GM12878 (cell line): ENCODE data around the gene TPO. TPM values are rescaled to one million over a fixed set of nuclear protein-coding genes. Genes with fewer than 3 reads are reported as not detected.

Experiments used
- ATAC-seq: fragments of 200-7000 bp; cut with Tn5 transposase; 3 replicates; pipeline ENCODE4 v1.9.1; 2020; ENCODE audit warnings: mild to moderate bottlenecking, moderate library complexity
- BruUV-seq: library from RNA; stranded (reverse); fragments of 400-500 nt; replicated peaks from 2 replicates; lab custom pipeline; 2021; lab: Mats Ljungman, UMichigan
- CTCF ChIA-PET: fragments of 300-600 bp; sonication (Branson Sonifier 250); formaldehyde crosslinking; extraction: SDS; loops from one replicate; lab custom pipeline; 2021; ENCODE audit warnings: inconsistent platforms; lab: Yijun Ruan, JAX
- POLR2A ChIA-PET: fragments of 350-600 bp; formaldehyde crosslinking; extraction: SDS; loops from one replicate; lab custom pipeline; 2021; ENCODE audit warnings: inconsistent platforms; lab: Charles Lee
- RAD21 ChIA-PET: fragments of 300-600 bp; sonication (Branson Sonifier 250); formaldehyde crosslinking; loops from one replicate; lab custom pipeline; 2023; ENCODE audit warnings: antibody characterized with exemption; ENCODE audit not compliant: unreplicated experiment; lab: Charles Lee
- SMC1A ChIA-PET: fragments of 300-600 bp; sonication (Branson Sonifier 250); formaldehyde crosslinking; loops from one replicate; lab custom pipeline; 2023; ENCODE audit not compliant: unreplicated experiment, uncharacterized antibody; lab: Charles Lee
- DNase-seq: peaks from one replicate; pipeline ENCODE4 v3.0.0-alpha.2; 2011; ENCODE audit warnings: low read depth, low spot score
- FAIRE-seq: peaks from 3 replicates; lab custom pipeline; 2011; peaks lifted over from hg19 to GRCh38; lab: Jason Lieb, UNC
- H2AFZ ChIP-seq: 2 replicates; pipeline ENCODE4 v1.6.0; 2011; ENCODE audit warnings: low read depth, low read length, control low read depth; ENCODE audit not compliant: control insufficient read depth
- H3K27ac ChIP-seq: 2 replicates; pipeline ENCODE4 v1.5.1; 2011; ENCODE audit warnings: control low read depth; ENCODE audit not compliant: control insufficient read depth, insufficient read depth
- H3K27me3 ChIP-seq, 2 experiments: replicated peaks in 1 of 2; 2 replicates each; pipeline versions ENCODE4 v1.6.0 to v1.6.1; 2011; ENCODE audit warnings: low read length in 1 of 2; ENCODE audit not compliant: control insufficient read depth in 2 of 2, insufficient read depth in 2 of 2
- H3K36me3 ChIP-seq, 2 experiments: 2 replicates each; pipeline ENCODE4 v1.5.1; 2011; ENCODE audit warnings: low read length in 1 of 2; ENCODE audit not compliant: control insufficient read depth in 2 of 2, insufficient read depth in 2 of 2
- H3K4me1 ChIP-seq: 2 replicates; pipeline ENCODE4 v1.6.1; 2011; ENCODE audit warnings: mild to moderate bottlenecking, low read length, moderate library complexity, mixed read lengths; ENCODE audit not compliant: control insufficient read depth, insufficient read depth
- H3K4me2 ChIP-seq: 2 replicates; pipeline ENCODE4 v1.6.0; 2011; ENCODE audit warnings: control low read depth; ENCODE audit not compliant: control insufficient read depth, insufficient read depth
- H3K4me3 ChIP-seq: fragments of 200-600 bp; sonication (generic); 2 replicates; pipeline ENCODE4 v1.5.1; 2016
- H3K79me2 ChIP-seq: 2 replicates; pipeline ENCODE4 v1.6.0; 2011; ENCODE audit warnings: low read length; ENCODE audit not compliant: control insufficient read depth, insufficient read depth
- H3K9ac ChIP-seq: 2 replicates; pipeline ENCODE4 v1.8.0; 2011; ENCODE audit warnings: low read length, control low read depth, mixed read lengths; ENCODE audit not compliant: control insufficient read depth, insufficient read depth
- H3K9me3 ChIP-seq: replicated peaks from 3 replicates; pipeline ENCODE4 v1.5.1; 2011; ENCODE audit warnings: mild to moderate bottlenecking, low read length; ENCODE audit not compliant: control insufficient read depth, insufficient read depth
- H4K20me1 ChIP-seq: 2 replicates; pipeline ENCODE4 v1.6.0; 2011; ENCODE audit not compliant: control insufficient read depth, insufficient read depth
- BMI1 ChIP-seq: fragments of 450-650 bp; IDR thresholded peaks from 2 replicates; pipeline ENCODE4 v1.6.1; 2016; ENCODE audit warnings: mild to moderate bottlenecking, moderate library complexity, borderline replicate concordance
- CREM ChIP-seq: IDR thresholded peaks from 2 replicates; pipeline ENCODE4 v1.6.1; 2014; ENCODE audit warnings: antibody characterized with exemption, low read depth
- E2F4 ChIP-seq: IDR thresholded peaks from 2 replicates; pipeline ENCODE4 v1.6.1; 2012; ENCODE audit warnings: low read depth, low read length, improper control_type of control experiment
- EED ChIP-seq: sonication (generic); IDR thresholded peaks from 2 replicates; pipeline ENCODE4 v1.6.1; 2016; ENCODE audit warnings: antibody characterized with exemption, low read depth
- FOS ChIP-seq: IDR thresholded peaks from 3 replicates; pipeline ENCODE4 v1.6.1; 2011; ENCODE audit warnings: borderline replicate concordance; ENCODE audit not compliant: insufficient read length; ENCODE audit errors: extremely low read depth
- HDAC2 ChIP-seq: fragments of 200-600 bp; sonication (generic); IDR thresholded peaks from 2 replicates; pipeline ENCODE4 v1.6.1; 2017
- IKZF2 ChIP-seq, 2 experiments: fragments of 450-650 bp; IDR thresholded peaks; 2 replicates each; pipeline ENCODE4 v1.6.1; 2017; ENCODE audit warnings: mild to moderate bottlenecking in 2 of 2, moderate library complexity in 2 of 2
- NFIC ChIP-seq: IDR thresholded peaks from 2 replicates; pipeline ENCODE4 v1.6.1; 2012; ENCODE audit warnings: low read depth, mild to moderate bottlenecking, inconsistent platforms, low read length, moderate library complexity
- NR2F1 ChIP-seq: fragments of 450-650 bp; conservative IDR thresholded peaks from 2 replicates; pipeline ENCODE4 v1.6.1; 2017; ENCODE audit warnings: mild to moderate bottlenecking
- RELB ChIP-seq: fragments of 450-650 bp; IDR thresholded peaks from 2 replicates; pipeline ENCODE4 v1.6.1; 2017; ENCODE audit warnings: low read depth, mild to moderate bottlenecking, moderate library complexity
- SUPT20H ChIP-seq: IDR thresholded peaks from 2 replicates; pipeline ENCODE4 v1.6.1; 2011; ENCODE audit warnings: low read depth, mild to moderate bottlenecking, low read length, moderate library complexity, borderline replicate concordance; ENCODE audit not compliant: control insufficient read depth
- TCF12 ChIP-seq: IDR thresholded peaks from 2 replicates; pipeline ENCODE4 v1.6.1; 2011; ENCODE audit warnings: low read depth, mild to moderate bottlenecking, low read length
- USF1 ChIP-seq: IDR thresholded peaks from 2 replicates; pipeline ENCODE4 v1.6.1; 2011; ENCODE audit warnings: borderline replicate concordance, low read depth, mild to moderate bottlenecking, moderate library complexity, mixed read lengths, low read length; ENCODE audit not compliant: insufficient read depth; ENCODE audit errors: extremely low read length
- WRNIP1 ChIP-seq: IDR thresholded peaks from 2 replicates; pipeline ENCODE4 v1.6.1; 2011; ENCODE audit warnings: low read depth, low read length, improper control_type of control experiment, borderline replicate concordance
- YBX1 ChIP-seq: fragments of 450-650 bp; IDR thresholded peaks from 2 replicates; pipeline ENCODE4 v1.6.1; 2016; ENCODE audit warnings: antibody characterized with exemption
- ZBED1 ChIP-seq: IDR thresholded peaks from 2 replicates; pipeline ENCODE4 v1.6.1; 2016; ENCODE audit warnings: borderline replicate concordance
- ZBTB11 ChIP-seq: fragments of 450-650 bp; formaldehyde crosslinking; IDR thresholded peaks from 2 replicates; pipeline ENCODE4 v1.5.0; 2022; ENCODE audit warnings: mild to moderate bottlenecking, missing genetic modification characterization
- WGBS: methylation state at CpG from one replicate; pipeline ENCODE4 v1.1.6; 2016; ENCODE audit warnings: low lambda C conversion rate; ENCODE audit not compliant: insufficient replicate concordance, insufficient coverage; ENCODE audit errors: missing lambda C conversion rate; 5-methylcytosine and 5-hydroxymethylcytosine counted together
- in situ Hi-C: fragments of 300-500 bp; cut with MboI; formaldehyde crosslinking; loops from 9 replicates; pipeline ENCODE4 v1.14.3; 2018; ENCODE audit warnings: mixed read lengths
- intact Hi-C: fragments of 100-400 bp; cut with micrococcal nuclease; formaldehyde crosslinking; loops from one replicate; pipeline ENCODE4 v1.14.2; 2022; ENCODE audit not compliant: unreplicated experiment
- polyA plus RNA-seq, 11 experiments: library from polyadenylated mRNA; depleted of rRNA in 4 of 11; unstranded in 6 of 11; stranded (reverse) in 5 of 11; fragments of >200 nt; fragmentation: Nextera tagmentation in 4 of 11; fragmentation: Illumina TruSeq in 1 of 11; extraction: Ambion mirVana in 4 of 11; extraction: Trizol in 1 of 11; gene quantifications; 1 replicate in 1 of 11; 2 replicates in 10 of 11; pipeline versions ENCODE4 v1.2.1 to v1.2.3, GENCODE V29; 2011 to 2016; ENCODE audit warnings: inconsistent platforms in 2 of 11, missing spikeins in 2 of 11, low read depth in 1 of 11
- total RNA-seq, 4 experiments: library from RNA; depleted of rRNA in 3 of 4; stranded (reverse); fragments of >200 nt in 3 of 4; fragmentation: Illumina TruSeq in 1 of 4; extraction: Trizol in 1 of 4; gene quantifications; 2 replicates each; pipeline versions ENCODE4 v1.2.1 to v1.2.3, GENCODE V29; 2013 to 2021

Gene TPO
- total and polyA plus RNA-seq, 10 of the 15 experiments (the other 5 are each of a cell fraction or from before 2014, with no cell fraction given): 0.07 to 0.11 TPM; not detected in 8

- 21% methylated on average over 4 of the region's 4 CpGs for WGBS
- ChIA-PET SMC1A (no interaction called here), POLR2A (no interaction called here), RAD21 (no interaction called here), CTCF (no interaction called here)
- no peak overlapping the region for H3K9ac ChIP-seq
- H3K27me3 ChIP-seq: no peaks in the 10 kb centered on the region
- no peak for FAIRE-seq
- ATAC-seq: no peak
- no peak overlapping the region for H3K27ac ChIP-seq
- no peak for DNase-seq
- no peaks in the 10 kb centered on the region for H4K20me1 ChIP-seq
- no peaks in the 10 kb centered on the region for H3K4me1 ChIP-seq
- H2AFZ ChIP-seq: no peak overlapping the region
- H3K4me2 ChIP-seq: no peak overlapping the region
- H3K79me2 ChIP-seq: no peaks in the 10 kb centered on the region
- no peaks in the 10 kb centered on the region for H3K36me3 ChIP-seq
- no TSS peak for BruUV-seq
- no peaks in the 10 kb centered on the region; the same call in 2 of the 3 replicates for H3K9me3 ChIP-seq
- in situ Hi-C loops: no loop called here
- no peak overlapping the region for H3K4me3 ChIP-seq
- no peak for TF ChIP-seq E2F4
- TF ChIP-seq NR2F1: no peak
- TF ChIP-seq RELB: no peak
- TF ChIP-seq TCF12: no peak
- TF ChIP-seq ZBTB11 (CRISPR knock-in tag): no peak
- TF ChIP-seq EED: no peak
- no peak for TF ChIP-seq USF1
- TF ChIP-seq CREM: no peak
- TF ChIP-seq ZBED1: no peak
- no peak for TF ChIP-seq YBX1
- no peak for TF ChIP-seq IKZF2 (IDR thresholded peaks at IDR 0.05)
- TF ChIP-seq WRNIP1: no peak
- TF ChIP-seq HDAC2: no peak
- no peak for TF ChIP-seq BMI1
- no peak for TF ChIP-seq FOS
- TF ChIP-seq SUPT20H: no peak
- TF ChIP-seq NFIC: no peak
- intact Hi-C loops: no loop called here
Observed at GRCh38 chr2:1450915-1451314, 37.7 kb downstream of the TPO start.
